ENCODE data around the gene RAX.
"Not testable (repeated sequence)": the region's sequence is repeated elsewhere in the genome, so short reads cannot be mapped to it uniquely, and the experiment has no call there.

The RAX gene

GRCh38 chr18:59272221-59272888, 899 bp downstream of the RAX start:
- DNase-seq: no peak

GRCh38 chr18:59271606-59272220, 1.5 kb downstream of the RAX start:
- no peak for DNase-seq

DNA sequence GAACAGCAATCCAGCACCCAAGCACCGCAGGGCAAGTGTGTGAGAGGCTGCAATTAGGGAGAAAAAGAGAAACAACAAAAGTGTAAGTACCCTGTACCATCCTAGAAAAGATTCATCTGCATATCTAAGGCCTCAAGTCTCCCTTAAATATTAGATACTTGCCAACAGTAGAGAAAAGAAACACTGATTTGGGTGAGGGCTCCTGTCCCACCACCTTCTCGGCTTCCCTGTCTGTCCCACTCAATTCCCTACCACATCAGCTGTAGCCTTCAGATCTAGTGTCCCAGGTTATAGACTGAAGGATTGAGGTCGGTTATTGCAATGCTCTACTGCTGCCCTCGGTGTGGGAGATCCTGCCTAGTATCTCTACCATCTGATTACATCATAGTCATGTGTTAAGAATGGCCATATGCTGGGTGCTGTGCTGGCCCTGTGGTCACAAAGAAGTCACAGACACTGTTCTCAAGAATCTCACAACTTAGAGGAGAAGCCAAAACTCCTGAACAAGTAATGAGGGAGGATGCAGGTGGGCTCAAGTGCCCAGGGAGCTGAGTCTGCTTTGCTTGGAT, 2.5 kb downstream of the RAX start:
- DNase-seq: no peak

DNA sequence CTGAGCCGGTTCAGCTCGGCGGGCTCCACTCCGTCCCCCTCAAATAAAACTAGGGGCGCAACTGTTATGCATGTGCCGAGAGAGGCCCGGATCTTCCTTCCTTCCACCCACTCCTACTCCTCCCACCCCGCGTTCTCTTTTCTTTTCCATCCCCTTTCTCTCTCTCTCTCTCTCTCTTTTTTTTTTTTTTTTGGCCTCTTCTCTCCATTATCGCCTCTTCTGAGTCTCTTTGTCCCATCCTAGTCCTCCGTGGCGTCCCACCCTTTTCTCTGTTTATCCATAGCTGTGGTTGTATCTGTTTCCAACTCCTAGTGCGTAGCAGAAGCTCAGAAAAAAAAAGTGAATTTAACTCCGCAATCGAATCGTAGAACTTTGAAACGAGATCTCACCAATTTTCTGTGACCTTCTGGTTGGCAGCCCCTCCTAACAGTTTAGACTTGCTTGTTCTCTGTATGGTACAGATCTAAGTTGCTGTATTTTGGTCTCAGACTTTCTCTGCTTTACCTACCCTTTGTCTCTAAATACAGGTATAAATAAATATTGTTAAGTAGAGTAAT, 3.6 kb downstream of the RAX start:
- DNase-seq: no peak

DNA sequence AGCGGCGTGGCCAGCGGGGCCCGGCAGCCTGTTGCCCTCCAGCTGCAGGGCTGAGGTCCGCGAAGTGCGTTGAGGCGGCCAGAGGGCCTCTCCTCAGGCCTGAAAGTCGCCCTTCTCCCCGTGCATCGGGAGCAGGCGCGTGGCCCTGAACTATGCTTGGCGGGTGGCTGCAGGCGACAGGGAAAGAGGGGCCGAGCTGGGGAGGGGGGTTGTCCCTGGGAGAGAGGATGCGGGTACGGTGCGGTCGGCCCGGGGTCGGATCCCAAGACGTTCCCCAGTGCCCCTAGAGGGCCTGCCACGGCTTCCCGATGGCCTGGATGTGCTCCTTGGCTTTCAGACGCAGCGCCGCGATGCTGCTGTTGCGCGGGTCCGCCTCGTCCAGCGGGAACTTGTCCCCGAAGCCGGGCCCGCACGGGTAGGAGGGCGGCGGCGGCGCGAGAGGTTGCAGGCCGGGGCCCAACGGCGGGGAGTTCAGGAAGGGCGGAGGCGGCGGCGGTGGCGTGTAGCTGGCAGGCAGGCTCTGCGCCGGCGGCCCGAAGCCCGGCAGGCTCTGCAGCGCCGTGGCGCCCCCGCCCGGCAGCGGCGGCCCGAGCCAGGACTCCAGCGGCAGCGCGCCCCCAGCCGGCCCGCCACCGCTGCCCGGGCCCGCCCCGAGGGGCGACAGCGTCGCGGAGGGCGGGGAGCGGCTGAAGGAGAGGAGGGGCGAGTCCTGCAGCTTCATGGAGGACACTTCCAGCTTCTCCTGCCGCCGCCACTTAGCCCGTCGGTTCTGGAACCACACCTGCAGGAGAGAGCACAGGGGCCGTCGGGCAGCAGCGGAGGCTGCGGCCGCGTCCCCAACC, 4.3 kb downstream of the RAX start:
- no peak for DNase-seq

- DNase-seq: no peak
Measured at GRCh38 chr18:59268127-59268720, 5.0 kb downstream of the RAX start.

GRCh38 chr18:59267503-59268126, 5.6 kb downstream of the RAX start:
- DNase-seq: no peak

GRCh38 chr18:59266886-59267502, 6.3 kb downstream of the RAX start:
- DNase-seq: no peak

- no peak for DNase-seq
Measured at GRCh38 chr18:59266459-59266858, 6.8 kb downstream of the RAX start.

DNA sequence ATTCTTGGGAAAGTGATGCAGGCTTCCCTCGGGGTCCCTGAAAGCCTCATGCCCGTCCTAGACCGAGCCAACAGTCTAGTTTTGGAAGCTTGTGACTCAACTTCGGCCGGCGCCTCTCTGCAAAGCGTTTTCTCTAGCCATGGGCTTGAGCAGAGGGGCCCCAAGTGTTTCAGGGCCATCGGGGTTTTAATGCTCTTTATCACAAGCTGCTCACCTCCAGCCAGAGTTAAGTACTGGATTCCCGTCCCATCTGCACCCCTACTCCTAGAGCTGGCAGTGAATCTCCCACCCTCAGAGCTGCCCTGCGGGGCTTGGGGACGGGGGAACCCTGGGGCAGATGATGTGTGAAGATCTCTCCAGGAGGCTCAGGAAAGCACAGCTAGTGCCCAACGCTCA, 7.3 kb downstream of the RAX start:
- DNase-seq: no peak

- DNase-seq: no peak
Measured at GRCh38 chr18:59265246-59265973, 7.8 kb downstream of the RAX start.

- no peak for DNase-seq
Measured at GRCh38 chr18:59264651-59265245, 8.5 kb downstream of the RAX start.

GRCh38 chr18:59264121-59264571, 9.1 kb downstream of the RAX start:
- DNase-seq: no peak

- no peak for DNase-seq
Measured at GRCh38 chr18:59263661-59264060, 9.6 kb downstream of the RAX start.

GRCh38 chr18:59262243-59262642, 11.0 kb downstream of the RAX start:
- not testable (repeated sequence) for DNase-seq

DNA sequence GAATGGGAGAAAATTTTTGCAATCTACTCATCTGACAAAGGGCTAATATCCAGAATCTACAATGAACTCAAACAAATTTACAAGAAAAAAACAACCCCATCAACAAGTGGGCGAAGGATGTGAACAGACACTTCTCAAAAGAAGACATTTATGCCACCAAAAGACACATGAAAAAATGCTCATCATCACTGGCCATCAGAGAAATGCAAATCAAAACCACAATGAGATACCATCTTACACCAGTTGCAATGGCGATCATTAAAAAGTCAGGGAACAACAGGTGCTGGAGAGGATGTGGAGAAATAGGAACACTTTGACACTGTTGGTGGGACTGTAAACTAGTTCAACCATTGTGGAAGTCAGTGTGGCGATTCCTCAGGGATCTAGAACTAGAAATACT, 11.4 kb downstream of the RAX start:
- DNase-seq: not testable (repeated sequence)

DNA sequence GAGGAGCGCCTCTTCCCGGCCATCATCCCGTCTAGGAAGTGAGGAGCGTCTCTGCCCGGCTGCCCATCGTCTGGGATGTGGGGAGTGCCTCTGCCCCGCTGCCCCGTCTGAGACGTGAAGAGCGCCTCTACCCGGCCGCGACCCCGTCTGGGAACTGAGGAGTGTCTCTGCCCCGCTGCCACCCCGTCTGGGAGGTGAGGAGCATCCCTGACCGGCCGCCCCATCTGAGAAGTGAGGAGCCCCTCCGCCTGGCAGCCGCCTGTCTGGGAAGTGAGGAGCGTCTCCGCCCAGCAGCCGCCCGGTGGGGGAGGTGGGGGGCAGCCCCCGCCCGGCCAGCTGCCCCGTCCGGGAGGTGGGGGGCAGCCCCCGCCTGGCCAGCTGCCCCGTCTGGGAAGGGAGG, 17.8 kb downstream of the RAX start:
- not testable (repeated sequence) for DNase-seq

- no peak for DNase-seq
Measured at GRCh38 chr18:59249199-59249774, 24.0 kb downstream of the RAX start.

DNA sequence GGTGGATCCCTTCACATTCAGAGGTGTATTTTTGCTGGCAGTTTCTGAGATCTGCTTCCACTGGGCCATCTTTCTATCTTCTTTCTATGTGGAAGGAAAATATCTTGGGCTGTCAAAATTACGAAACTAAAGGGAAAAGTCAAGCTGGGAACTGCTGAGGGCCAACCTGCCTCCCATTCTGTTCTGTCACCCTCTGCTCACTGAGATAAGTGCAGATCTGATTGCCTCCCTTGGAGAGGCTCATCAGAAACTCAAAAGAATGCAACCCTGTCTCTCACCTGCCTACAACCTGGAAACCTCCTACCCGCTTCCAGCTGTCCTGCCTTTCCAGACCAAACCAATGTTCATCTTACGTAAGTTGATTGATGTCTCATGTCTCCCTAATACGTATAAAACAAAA, 26.5 kb downstream of the RAX start:
- DNase-seq: no peak

GRCh38 chr18:59242906-59243305, 30.3 kb downstream of the RAX start:
- no peak for DNase-seq

Data from activated CD8-positive, alpha-beta memory T cell treated with anti-CD3 and anti-CD28 coated beads, Interleukin-2, amount 50 U/mL, for 4 hours (primary cell).